ENCODE data around the gene PLA1A. TPM values are rescaled to one million over a fixed set of nuclear protein-coding genes. Genes with fewer than 3 reads are reported as not detected.

Gene PLA1A
- total and polyA plus RNA-seq, 10 of the 15 experiments (the other 5 are each of a cell fraction or from before 2014, with no cell fraction given): 2.9 to 106 (median 4.8) TPM

DNA sequence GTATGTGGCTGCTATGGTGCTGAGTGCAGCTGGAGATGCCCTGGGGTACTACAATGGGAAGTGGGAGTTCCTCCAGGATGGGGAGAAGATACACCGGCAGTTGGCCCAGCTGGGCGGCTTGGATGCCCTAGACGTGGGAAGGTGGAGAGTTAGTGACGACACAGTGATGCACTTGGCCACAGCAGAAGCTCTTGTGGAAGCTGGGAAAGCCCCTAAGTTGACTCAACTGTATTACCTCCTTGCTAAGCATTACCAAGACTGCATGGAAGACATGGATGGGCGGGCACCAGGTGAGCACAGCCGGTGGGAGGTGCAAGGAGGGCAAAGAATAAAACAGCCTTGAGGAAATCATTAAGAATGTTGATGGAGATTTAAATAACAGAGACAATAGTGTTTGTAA lies 15.5 kb upstream of the PLA1A start (continued):
- TF ChIP-seq, protein P1, sequence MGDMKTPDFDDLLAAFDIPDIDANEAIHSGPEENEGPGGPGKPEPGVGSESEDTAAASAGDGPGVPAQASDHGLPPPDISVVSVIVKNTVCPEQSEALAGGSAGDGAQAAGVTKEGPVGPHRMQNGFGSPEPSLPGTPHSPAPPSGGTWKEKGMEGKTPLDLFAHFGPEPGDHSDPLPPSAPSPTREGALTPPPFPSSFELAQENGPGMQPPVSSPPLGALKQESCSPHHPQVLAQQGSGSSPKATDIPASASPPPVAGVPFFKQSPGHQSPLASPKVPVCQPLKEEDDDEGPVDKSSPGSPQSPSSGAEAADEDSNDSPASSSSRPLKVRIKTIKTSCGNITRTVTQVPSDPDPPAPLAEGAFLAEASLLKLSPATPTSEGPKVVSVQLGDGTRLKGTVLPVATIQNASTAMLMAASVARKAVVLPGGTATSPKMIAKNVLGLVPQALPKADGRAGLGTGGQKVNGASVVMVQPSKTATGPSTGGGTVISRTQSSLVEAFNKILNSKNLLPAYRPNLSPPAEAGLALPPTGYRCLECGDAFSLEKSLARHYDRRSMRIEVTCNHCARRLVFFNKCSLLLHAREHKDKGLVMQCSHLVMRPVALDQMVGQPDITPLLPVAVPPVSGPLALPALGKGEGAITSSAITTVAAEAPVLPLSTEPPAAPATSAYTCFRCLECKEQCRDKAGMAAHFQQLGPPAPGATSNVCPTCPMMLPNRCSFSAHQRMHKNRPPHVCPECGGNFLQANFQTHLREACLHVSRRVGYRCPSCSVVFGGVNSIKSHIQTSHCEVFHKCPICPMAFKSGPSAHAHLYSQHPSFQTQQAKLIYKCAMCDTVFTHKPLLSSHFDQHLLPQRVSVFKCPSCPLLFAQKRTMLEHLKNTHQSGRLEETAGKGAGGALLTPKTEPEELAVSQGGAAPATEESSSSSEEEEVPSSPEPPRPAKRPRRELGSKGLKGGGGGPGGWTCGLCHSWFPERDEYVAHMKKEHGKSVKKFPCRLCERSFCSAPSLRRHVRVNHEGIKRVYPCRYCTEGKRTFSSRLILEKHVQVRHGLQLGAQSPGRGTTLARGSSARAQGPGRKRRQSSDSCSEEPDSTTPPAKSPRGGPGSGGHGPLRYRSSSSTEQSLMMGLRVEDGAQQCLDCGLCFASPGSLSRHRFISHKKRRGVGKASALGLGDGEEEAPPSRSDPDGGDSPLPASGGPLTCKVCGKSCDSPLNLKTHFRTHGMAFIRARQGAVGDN (IDR thresholded peaks at IDR 0.05): peak; percentile 54; the same call in 1 of the 2 replicates
- TF ChIP-seq NFIC (IDR thresholded peaks at IDR 0.05; ENCODE audit: low read depth, low read length) (peak; percentile 68), RELA (IDR thresholded peaks at IDR 0.05; ENCODE audit: borderline replicate concordance, partially characterized antibody) (peak; percentile 85), SREBF1 (IDR thresholded peaks at IDR 0.05; ENCODE audit: low read length) (no peak), JUNB (IDR thresholded peaks at IDR 0.05) (peak; percentile 30; the same call in 1 of the 2 replicates), TCF12 (IDR thresholded peaks at IDR 0.05; ENCODE audit: low read depth, low read length) (peak; percentile 72), IKZF1 (conservative IDR thresholded peaks at IDR 0.05) (peak; percentile 97), ATF7 (IDR thresholded peaks at IDR 0.05; ENCODE audit: low read depth) (peak; percentile 57; the same call in 1 of the 2 replicates), STAT3 (IDR thresholded peaks at IDR 0.05; ENCODE audit: low read depth, low read length) (no peak), MTA2 (IDR thresholded peaks at IDR 0.05; ENCODE audit: low read depth) (peak; percentile 53; the same call in 1 of the 2 replicates), CREM (IDR thresholded peaks at IDR 0.05; ENCODE audit: low read depth) (peak; percentile 84), CREB1 (IDR thresholded peaks at IDR 0.05; ENCODE audit: low read depth) (peak; percentile 94)

All from GM12878 (cell line).